OCI-LY7 (cell line): ENCODE results near the gene CXCR4.

Source experiments
- CTCF ChIP-seq: fragments of 200-600 bp; sonication (generic); conservative IDR thresholded peaks from 2 replicates; pipeline ENCODE4 v1.5.1; 2014; ENCODE audit warnings: mild to moderate bottlenecking, antibody characterized with exemption, low read length, moderate library complexity, mixed read lengths
- EZH2phosphoT487 ChIP-seq: fragments of 200-600 bp; sonication (generic); IDR thresholded peaks from 2 replicates; pipeline ENCODE4 v1.6.1; 2018; ENCODE audit warnings: low read depth, borderline replicate concordance, mild to moderate bottlenecking, mixed run types, antibody characterized with exemption, low read length, moderate library complexity, mixed read lengths

DNA sequence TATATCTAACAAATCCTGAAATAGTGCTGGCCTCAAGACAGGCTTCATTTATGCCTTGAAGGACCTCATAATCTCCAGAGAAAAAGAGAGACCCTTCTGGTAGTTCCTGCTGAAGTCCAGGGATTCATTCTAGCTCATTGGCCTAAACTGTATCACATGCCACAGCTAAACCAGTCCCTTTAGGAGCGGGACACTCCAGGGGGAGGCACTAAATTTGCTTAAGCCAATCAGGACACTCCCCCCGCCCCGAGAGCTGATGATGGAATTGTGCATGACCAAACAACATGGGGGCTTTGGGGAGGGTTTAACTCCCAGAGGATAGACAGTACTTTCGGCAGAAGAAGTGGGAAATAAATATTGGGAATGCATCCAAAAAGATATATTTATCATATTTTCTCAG lies 36.4 kb upstream of the CXCR4 start:
- TF ChIP-seq CTCF (no peak), EZH2phosphoT487 (no peak)
